CD4-positive, alpha-beta T cell (primary cell): ENCODE measurements around the gene MRPL43. TPM values are rescaled to one million over a fixed set of nuclear protein-coding genes. Genes with fewer than 3 reads are reported as not detected.

Experiments used
- ATAC-seq: fragments of 200-7000 bp; cut with Tn5 transposase; one replicate; pipeline ENCODE4 v1.10.0; 2022; ENCODE audit warnings: mild to moderate bottlenecking; ENCODE audit not compliant: poor library complexity
- CTCF ChIA-PET: fragments of 350-600 bp; sonication (Branson Sonifier 250); formaldehyde crosslinking; loops from one replicate; lab custom pipeline; 2021; ENCODE audit warnings: antibody characterized with exemption, inconsistent platforms; lab: Charles Lee
- POLR2A ChIA-PET: fragments of 350-600 bp; sonication (Branson Sonifier 250); formaldehyde crosslinking; loops from one replicate; lab custom pipeline; 2021; ENCODE audit warnings: antibody characterized with exemption, inconsistent platforms; lab: Charles Lee
- DNase-seq, 14 experiments: peaks; one replicate each; pipeline ENCODE4 v3.0.0-alpha.2; 2013 to 2020; ENCODE audit warnings: mixed read lengths in 2 of 14
- H3K27ac ChIP-seq, 2 donors: one replicate each; pipeline versions ENCODE4 v1.5.1 to v1.7.0; 2013; ENCODE audit warnings: low read length in 2 of 2, low read depth in 1 of 2, mild to moderate bottlenecking in 1 of 2
- H3K27me3 ChIP-seq, 2 experiments: 1 replicate in 1 of 2; 2 replicates in 1 of 2; pipeline versions ENCODE4 v1.6.1 to v1.7.0; 2013; ENCODE audit warnings: low read length in 2 of 2, control low read depth in 1 of 2, mild to moderate bottlenecking in 1 of 2, moderate library complexity in 1 of 2; ENCODE audit not compliant: insufficient read depth in 2 of 2, control insufficient read depth in 1 of 2
- H3K36me3 ChIP-seq: one replicate; pipeline ENCODE4 v1.6.1; 2013; ENCODE audit warnings: low read length, control low read depth; ENCODE audit not compliant: insufficient read depth
- H3K4me1 ChIP-seq: one replicate; pipeline ENCODE4 v1.6.1; 2013; ENCODE audit warnings: low read length, control low read depth; ENCODE audit not compliant: insufficient read depth
- H3K4me3 ChIP-seq: one replicate; pipeline ENCODE4 v1.5.1; 2013; ENCODE audit warnings: mild to moderate bottlenecking, low read length, moderate library complexity
- H3K9me3 ChIP-seq, 2 experiments: 1 replicate in 1 of 2; 2 replicates in 1 of 2; pipeline versions ENCODE4 v1.6.1 to v1.7.0; 2013; ENCODE audit warnings: low read length in 2 of 2, mild to moderate bottlenecking in 2 of 2, control low read depth in 1 of 2, moderate library complexity in 1 of 2; ENCODE audit not compliant: control insufficient read depth in 1 of 2, insufficient read depth in 1 of 2
- H3K27ac Mint-ChIP-seq: one replicate; pipeline ENCODE4 v1.8.0; 2020; ENCODE audit warnings: mixed read lengths
- H3K27me3 Mint-ChIP-seq: one replicate; pipeline ENCODE4 v1.8.0; 2021; ENCODE audit warnings: mixed read lengths
- H3K36me3 Mint-ChIP-seq: one replicate; pipeline ENCODE4 v1.8.0; 2021; ENCODE audit warnings: low read depth, mixed read lengths
- H3K4me1 Mint-ChIP-seq: one replicate; pipeline ENCODE4 v1.8.0; 2021; ENCODE audit warnings: low read depth, mixed read lengths
- H3K4me3 Mint-ChIP-seq: one replicate; pipeline ENCODE4 v1.8.0; 2020; ENCODE audit warnings: mild to moderate bottlenecking, mixed read lengths
- H3K9me3 Mint-ChIP-seq: one replicate; pipeline ENCODE4 v1.8.0; 2020; ENCODE audit warnings: mixed read lengths
- CTCF ChIP-seq: fragments of 200-600 bp; IDR thresholded peaks from one replicate; pipeline ENCODE4 v1.8.0; 2022; ENCODE audit warnings: antibody characterized with exemption, mild to moderate bottlenecking
- intact Hi-C, 2 experiments: fragments of 100-400 bp; cut with DNase I in 1 of 2; cut with micrococcal nuclease in 1 of 2; formaldehyde crosslinking; loops; one replicate each; pipeline versions ENCODE4 v1.15.1 to v1.9.0; 2023 to 2025; cut with DNase I, micrococcal nuclease
- total RNA-seq, 174 experiments: library from RNA in 2 of 174; stranded (reverse) in 2 of 174; gene quantifications; one replicate each; pipeline ENCODE4 v1.2.3 and lab custom pipeline; 2021 to 2026

The MRPL43 gene
- total RNA-seq, 2 experiments from 2014 or later = 28.5 to 31.0 TPM

GRCh38 chr10:100948916-100949315 is 38.4 kb downstream of the MRPL43 start:
- H3K4me3 Mint-ChIP-seq = no peak overlapping the region
- H3K4me1 ChIP-seq = no peaks in the 10 kb centered on the region
- no peak overlapping the region for H3K27ac Mint-ChIP-seq
- H3K36me3 Mint-ChIP-seq = peaks cover 76% of the 10 kb centered on the region
- H3K27me3 Mint-ChIP-seq = no peaks in the 10 kb centered on the region
- H3K27me3 ChIP-seq = no peaks in the 10 kb centered on the region
- peaks cover 3% of the 10 kb centered on the region for H3K4me1 Mint-ChIP-seq
- H3K27ac ChIP-seq = no peak overlapping the region
- no peak overlapping the region for H3K4me3 ChIP-seq
- H3K9me3 ChIP-seq = no peaks in the 10 kb centered on the region
- intact Hi-C loops = no loop called here
- DNase-seq (no peak), ATAC-seq (no peak)
- H3K36me3 ChIP-seq = peaks cover 65% of the 10 kb centered on the region
- ChIA-PET POLR2A (no interaction called here), CTCF (no interaction called here)
- no peak for TF ChIP-seq CTCF
- H3K9me3 Mint-ChIP-seq = no peaks in the 10 kb centered on the region

DNA sequence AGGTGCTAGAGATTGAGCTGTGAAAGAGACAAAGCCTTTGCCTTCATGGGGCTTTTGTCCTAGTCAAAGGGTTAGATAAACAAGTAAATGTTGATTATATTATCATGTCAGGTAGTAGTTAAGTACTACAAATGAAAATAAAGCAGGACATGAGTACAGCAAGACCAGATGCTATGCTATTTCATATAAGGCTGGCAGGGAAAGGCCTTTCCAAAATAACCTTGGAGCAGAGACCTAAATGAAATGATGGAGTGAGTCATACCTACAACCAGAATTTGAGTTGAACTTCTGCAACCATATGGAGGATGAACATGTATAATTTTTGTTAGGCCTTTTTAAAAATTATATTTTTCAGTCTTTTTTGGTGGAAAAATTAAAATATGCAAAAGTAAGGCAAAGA is 41.5 kb downstream of the MRPL43 start:
- no peak for TF ChIP-seq CTCF
- ChIA-PET CTCF (no interaction called here), POLR2A (no interaction called here)
- H3K4me1 ChIP-seq = peaks cover 4% of the 10 kb centered on the region
- peaks cover 79% of the 10 kb centered on the region for H3K36me3 ChIP-seq
- no peaks in the 10 kb centered on the region for H3K9me3 Mint-ChIP-seq
- no peak overlapping the region for H3K4me3 Mint-ChIP-seq
- DNase-seq (no peak), ATAC-seq (no peak)
- no peak overlapping the region for H3K4me3 ChIP-seq
- no peaks in the 10 kb centered on the region for H3K27me3 ChIP-seq
- H3K27me3 Mint-ChIP-seq = no peaks in the 10 kb centered on the region
- peaks cover 86% of the 10 kb centered on the region for H3K36me3 Mint-ChIP-seq
- H3K27ac ChIP-seq = no peak overlapping the region
- H3K27ac Mint-ChIP-seq = no peak overlapping the region
- intact Hi-C loops = no loop called here
- H3K9me3 ChIP-seq = no peaks in the 10 kb centered on the region
- peaks cover 15% of the 10 kb centered on the region for H3K4me1 Mint-ChIP-seq

- peak overlapping the region; percentile 54 for H3K27ac Mint-ChIP-seq
- POLR2A ChIA-PET = interaction anchor here (0.6 to 1.2 kb wide), 3 partner anchors 14 to 44 kb away, joined by 3 to 4 read pairs (median 3); partner anchors contain the start of genes MRPL43, SLF2 and TWNK
- no peak overlapping the region for H3K4me3 ChIP-seq
- H3K9me3 ChIP-seq = no peaks in the 10 kb centered on the region
- peaks cover 84% of the 10 kb centered on the region for H3K36me3 Mint-ChIP-seq
- H3K27me3 ChIP-seq = no peaks in the 10 kb centered on the region
- H3K36me3 ChIP-seq = peaks cover 78% of the 10 kb centered on the region
- ATAC-seq (no peak), DNase-seq (no peak)
- TF ChIP-seq CTCF = no peak
- H3K4me1 ChIP-seq = peaks cover 4% of the 10 kb centered on the region
- CTCF ChIA-PET = interaction anchor here (1.3 kb wide), 1 partner anchor 71 kb away, joined by 4 read pairs; no protein-coding TSS in a partner anchor
- intact Hi-C loops = no loop called here
- no peaks in the 10 kb centered on the region for H3K9me3 Mint-ChIP-seq
- no peak overlapping the region for H3K4me3 Mint-ChIP-seq
- H3K27me3 Mint-ChIP-seq = no peaks in the 10 kb centered on the region
- peaks cover 15% of the 10 kb centered on the region for H3K4me1 Mint-ChIP-seq
- no peak overlapping the region for H3K27ac ChIP-seq
Measured at GRCh38 chr10:100943508-100943907, 43.8 kb downstream of the MRPL43 start.
